HG02973 (cell line): ENCODE measurements around the gene PCCA.

Experiments
- ATAC-seq: cut with Tn5 transposase; IDR thresholded peaks from one replicate; pipeline ENCODE4 v1.9.1; 2021; ENCODE audit warnings: moderate library complexity; ENCODE audit not compliant: unreplicated experiment

PCCA gene

GRCh38 chr13:100451923-100452322 lies 363.0 kb downstream of the PCCA start:
- ATAC-seq, result no peak

GRCh38 chr13:100454876-100455275 lies 366.0 kb downstream of the PCCA start:
- ATAC-seq, result no peak

GRCh38 chr13:100458673-100459072 lies 369.8 kb downstream of the PCCA start:
- no peak for ATAC-seq

GRCh38 chr13:100459747-100460146 lies 370.9 kb downstream of the PCCA start:
- no peak for ATAC-seq

GRCh38 chr13:100460266-100460665 lies 371.4 kb downstream of the PCCA start:
- ATAC-seq, result no peak

- no peak for ATAC-seq
These were observed 371.9 kb downstream of the PCCA start for GRCh38 chr13:100460791-100461190.

- no peak for ATAC-seq
These were observed 372.6 kb downstream of the PCCA start for GRCh38 chr13:100461309-100462030.

- ATAC-seq, result no peak
These were observed 375.1 kb downstream of the PCCA start for GRCh38 chr13:100464006-100464405.

- ATAC-seq, result no peak
These were observed 376.7 kb downstream of the PCCA start for GRCh38 chr13:100465558-100465957.

GRCh38 chr13:100470866-100471505 lies 382.1 kb downstream of the PCCA start:
- ATAC-seq, result no peak

- ATAC-seq, result no peak
These were observed 384.2 kb downstream of the PCCA start for GRCh38 chr13:100473087-100473486.

GRCh38 chr13:100473501-100474044 lies 384.7 kb downstream of the PCCA start:
- no peak for ATAC-seq

- ATAC-seq, result no peak
These were observed 388.1 kb downstream of the PCCA start for GRCh38 chr13:100476963-100477362.

- no peak for ATAC-seq
These were observed 389.4 kb downstream of the PCCA start for GRCh38 chr13:100478107-100478809.

GRCh38 chr13:100480676-100481075 lies 391.8 kb downstream of the PCCA start:
- ATAC-seq, result no peak

GRCh38 chr13:100483139-100483538 lies 394.2 kb downstream of the PCCA start:
- no peak for ATAC-seq

GRCh38 chr13:100483841-100484381 lies 395.0 kb downstream of the PCCA start:
- no peak for ATAC-seq

GRCh38 chr13:100484702-100485101 lies 395.8 kb downstream of the PCCA start:
- no peak for ATAC-seq

GRCh38 chr13:100485265-100485664 lies 396.4 kb downstream of the PCCA start:
- no peak for ATAC-seq

GRCh38 chr13:100490692-100491091 lies 401.8 kb downstream of the PCCA start:
- ATAC-seq, result no peak

GRCh38 chr13:100491164-100491842 lies 402.4 kb downstream of the PCCA start:
- no peak for ATAC-seq
